Right renal pelvis (tissue), 4 donors: Measurements from ENCODE around the gene DYRK1A. TPM values are rescaled to one million over a fixed set of nuclear protein-coding genes. Genes with fewer than 3 reads are reported as not detected.
"Not testable (repeated sequence)": the region's sequence is repeated elsewhere in the genome, so short reads cannot be mapped to it uniquely, and the experiment has no call there.

ENCODE experiments used
- DNase-seq, 4 donors: peaks; one replicate each; pipeline ENCODE4 v3.0.0-alpha.2; 2013; ENCODE audit warnings: low read depth in 4 of 4, low spot score in 3 of 4, missing footprints in 1 of 4
- polyA plus RNA-seq, 4 donors: library from polyadenylated mRNA; unstranded; fragments of 120-200 nt; gene quantifications; one replicate each; pipeline ENCODE4 v1.2.1, GENCODE V29; 2013; ENCODE audit not compliant: insufficient read length in 4 of 4

The DYRK1A gene
- polyA plus RNA-seq = 10 to 100 TPM; 60.0 to 77.4 (median 73.2) TPM

GRCh38 chr21:37366482-37367316, at the start of gene DYRK1A:
Gene DYRK1A, plus strand, starts transcription at chr21:37366773. Its CDS starts 53,602 bp downstream, at chr21:37420375.
- peak; percentile 99 to 100 (median 100) for DNase-seq

GRCh38 chr21:37319551-37319950, 47.0 kb upstream of the DYRK1A start:
- no peak for DNase-seq

GRCh38 chr21:37322084-37322483, 44.5 kb upstream of the DYRK1A start:
- DNase-seq = no peak

GRCh38 chr21:37324558-37324957, 42.0 kb upstream of the DYRK1A start:
- no peak for DNase-seq

GRCh38 chr21:37328147-37328546, 38.4 kb upstream of the DYRK1A start:
- DNase-seq = not testable (repeated sequence)

- DNase-seq = no peak
These were observed 35.2 kb upstream of the DYRK1A start for GRCh38 chr21:37331411-37331810.

- no peak for DNase-seq
These were observed 31.5 kb upstream of the DYRK1A start for GRCh38 chr21:37335053-37335452.

- DNase-seq = no peak
These were observed 29.4 kb upstream of the DYRK1A start for GRCh38 chr21:37337179-37337578.

GRCh38 chr21:37337831-37338230, 28.7 kb upstream of the DYRK1A start:
- no peak for DNase-seq

- DNase-seq = peak in 2 of 4 donors; percentile 8 to 13
These were observed 27.7 kb upstream of the DYRK1A start for GRCh38 chr21:37338671-37339551.

- peak in 3 of 4 donors; percentile 12 to 45 (median 39) for DNase-seq
These were observed 27.0 kb upstream of the DYRK1A start for GRCh38 chr21:37339552-37339939.

- DNase-seq = no peak
These were observed 25.2 kb upstream of the DYRK1A start for GRCh38 chr21:37341254-37341960.

GRCh38 chr21:37342046-37342632, 24.4 kb upstream of the DYRK1A start:
- no peak for DNase-seq

GRCh38 chr21:37346841-37347430, 19.6 kb upstream of the DYRK1A start:
- no peak for DNase-seq

- no peak for DNase-seq
These were observed 17.9 kb upstream of the DYRK1A start for GRCh38 chr21:37348664-37349063.

GRCh38 chr21:37350472-37350871, 16.1 kb upstream of the DYRK1A start:
- no peak for DNase-seq

GRCh38 chr21:37356706-37357105, 9.9 kb upstream of the DYRK1A start:
- no peak for DNase-seq

GRCh38 chr21:37357691-37358090, 8.9 kb upstream of the DYRK1A start:
- DNase-seq = no peak

- no peak for DNase-seq
These were observed 8.2 kb upstream of the DYRK1A start for GRCh38 chr21:37358397-37358796.

GRCh38 chr21:37363936-37364335, 2.6 kb upstream of the DYRK1A start:
- DNase-seq = no peak
